HCT116 (cell line): ENCODE measurements around the gene XYLT1.

ENCODE experiments used
- POLR2A ChIP-seq: IDR thresholded peaks from 2 replicates; pipeline ENCODE4 v1.7.0; 2011; ENCODE audit warnings: borderline replicate concordance; ENCODE audit not compliant: insufficient read depth, insufficient read length; ENCODE audit errors: extremely low read depth
- SIN3A ChIP-seq: IDR thresholded peaks from 2 replicates; pipeline ENCODE4 v1.6.1; 2012; ENCODE audit warnings: low read depth
- ZNF274 ChIP-seq: fragments of 200-500 bp; sonication (Bioruptor generic); IDR thresholded peaks from 2 replicates; pipeline ENCODE4 v1.6.1; 2014; ENCODE audit warnings: mild to moderate bottlenecking, low read depth, low read length, inconsistent platforms
- TF ChIP-seq, protein P1 (sequence below), 3 experiments: fragments of 200-600 bp in 1 of 3; sonication (generic) in 1 of 3; IDR thresholded peaks in 2 of 3; conservative IDR thresholded peaks in 1 of 3; 2 replicates each; pipeline ENCODE4 v1.5.1; 2012 to 2017; ENCODE audit warnings: low read depth in 2 of 3, low read length in 2 of 3, antibody characterized with exemption in 1 of 3, borderline replicate concordance in 1 of 3, control low read depth in 1 of 3, mild to moderate bottlenecking in 1 of 3, mixed read lengths in 1 of 3, mixed run types in 1 of 3, moderate library complexity in 1 of 3; ENCODE audit not compliant: insufficient read depth in 1 of 3

DNA sequence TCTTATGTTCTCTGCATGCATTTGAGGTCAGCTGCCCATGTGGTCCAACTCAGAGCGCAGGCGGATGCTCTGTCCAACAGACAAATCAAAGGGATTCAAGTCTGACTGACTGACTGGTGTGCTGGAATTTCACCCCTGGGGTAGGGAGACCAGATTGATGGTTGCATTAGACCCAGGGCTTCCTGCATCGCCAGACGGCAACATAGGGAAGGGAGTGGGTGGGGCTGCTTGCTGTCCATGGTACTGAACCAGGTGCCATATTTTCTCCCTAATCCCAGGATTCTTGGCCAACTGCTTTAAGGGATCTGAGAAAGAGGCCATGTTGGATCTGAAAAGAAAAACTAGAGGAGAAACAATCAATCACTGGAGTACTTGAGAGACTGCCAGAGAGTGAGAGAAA, 332.0 kb downstream of the XYLT1 start:
- TF ChIP-seq POLR2A (no peak), SIN3A (no peak), ZNF274 (no peak)
- TF ChIP-seq, protein P1, sequence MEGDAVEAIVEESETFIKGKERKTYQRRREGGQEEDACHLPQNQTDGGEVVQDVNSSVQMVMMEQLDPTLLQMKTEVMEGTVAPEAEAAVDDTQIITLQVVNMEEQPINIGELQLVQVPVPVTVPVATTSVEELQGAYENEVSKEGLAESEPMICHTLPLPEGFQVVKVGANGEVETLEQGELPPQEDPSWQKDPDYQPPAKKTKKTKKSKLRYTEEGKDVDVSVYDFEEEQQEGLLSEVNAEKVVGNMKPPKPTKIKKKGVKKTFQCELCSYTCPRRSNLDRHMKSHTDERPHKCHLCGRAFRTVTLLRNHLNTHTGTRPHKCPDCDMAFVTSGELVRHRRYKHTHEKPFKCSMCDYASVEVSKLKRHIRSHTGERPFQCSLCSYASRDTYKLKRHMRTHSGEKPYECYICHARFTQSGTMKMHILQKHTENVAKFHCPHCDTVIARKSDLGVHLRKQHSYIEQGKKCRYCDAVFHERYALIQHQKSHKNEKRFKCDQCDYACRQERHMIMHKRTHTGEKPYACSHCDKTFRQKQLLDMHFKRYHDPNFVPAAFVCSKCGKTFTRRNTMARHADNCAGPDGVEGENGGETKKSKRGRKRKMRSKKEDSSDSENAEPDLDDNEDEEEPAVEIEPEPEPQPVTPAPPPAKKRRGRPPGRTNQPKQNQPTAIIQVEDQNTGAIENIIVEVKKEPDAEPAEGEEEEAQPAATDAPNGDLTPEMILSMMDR (IDR thresholded peaks at IDR 0.05 in 2 of 3, conservative IDR thresholded peaks at IDR 0.05 in 1 of 3; ENCODE audit: borderline replicate concordance in 1 of 3, insufficient read depth in 1 of 3, low read depth in 2 of 3, low read length in 2 of 3): no peak
